Activated CD4-positive, alpha-beta T cell treated with anti-CD3 and anti-CD28 coated beads, Interleukin-2, Interleukin-4, amounts not matched to agents 100 ng/mL and 50 ng/mL, durations not matched to agents 16 hours and 8 hours (primary cell): Measurements from ENCODE around the gene CHST15.

Source experiments
- DNase-seq: peaks from one replicate; pipeline ENCODE4 v3.0.0-alpha.2; 2020; ENCODE audit warnings: low spot score

Gene CHST15

GRCh38 chr10:123964953-123965352 is 128.4 kb downstream of the CHST15 start:
- no peak for DNase-seq

- no peak for DNase-seq
These were observed 130.5 kb downstream of the CHST15 start for GRCh38 chr10:123962756-123963530.

- DNase-seq: no peak
These were observed 135.2 kb downstream of the CHST15 start for GRCh38 chr10:123958241-123958640.
